ENCODE data around the gene ETF1.
"Not testable (repeated sequence)": the region's sequence is repeated elsewhere in the genome, so short reads cannot be mapped to it uniquely, and the experiment has no call there.

DNA sequence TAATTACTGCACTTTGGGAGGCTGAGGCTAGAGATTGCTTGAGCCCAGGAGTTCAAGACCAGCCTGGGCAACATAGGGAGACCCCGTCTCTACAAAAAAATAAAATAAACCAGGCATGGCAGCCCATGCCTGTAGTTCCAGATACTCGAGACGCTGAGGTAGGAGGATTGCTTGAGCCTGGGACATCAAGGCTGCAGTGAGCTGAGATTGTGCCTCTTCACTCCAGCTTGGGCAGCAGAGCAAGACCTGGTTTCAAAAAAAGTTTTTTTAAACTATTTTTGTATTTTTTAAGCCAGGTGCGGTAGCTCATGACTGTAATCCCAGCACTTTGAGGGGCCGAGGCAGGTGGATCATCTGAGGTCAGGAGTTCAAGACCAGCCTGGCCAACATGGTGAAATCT is 69.9 kb downstream of the ETF1 start:
- TF ChIP-seq, protein P1, sequence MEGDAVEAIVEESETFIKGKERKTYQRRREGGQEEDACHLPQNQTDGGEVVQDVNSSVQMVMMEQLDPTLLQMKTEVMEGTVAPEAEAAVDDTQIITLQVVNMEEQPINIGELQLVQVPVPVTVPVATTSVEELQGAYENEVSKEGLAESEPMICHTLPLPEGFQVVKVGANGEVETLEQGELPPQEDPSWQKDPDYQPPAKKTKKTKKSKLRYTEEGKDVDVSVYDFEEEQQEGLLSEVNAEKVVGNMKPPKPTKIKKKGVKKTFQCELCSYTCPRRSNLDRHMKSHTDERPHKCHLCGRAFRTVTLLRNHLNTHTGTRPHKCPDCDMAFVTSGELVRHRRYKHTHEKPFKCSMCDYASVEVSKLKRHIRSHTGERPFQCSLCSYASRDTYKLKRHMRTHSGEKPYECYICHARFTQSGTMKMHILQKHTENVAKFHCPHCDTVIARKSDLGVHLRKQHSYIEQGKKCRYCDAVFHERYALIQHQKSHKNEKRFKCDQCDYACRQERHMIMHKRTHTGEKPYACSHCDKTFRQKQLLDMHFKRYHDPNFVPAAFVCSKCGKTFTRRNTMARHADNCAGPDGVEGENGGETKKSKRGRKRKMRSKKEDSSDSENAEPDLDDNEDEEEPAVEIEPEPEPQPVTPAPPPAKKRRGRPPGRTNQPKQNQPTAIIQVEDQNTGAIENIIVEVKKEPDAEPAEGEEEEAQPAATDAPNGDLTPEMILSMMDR (IDR thresholded peaks at IDR 0.05) = not testable (repeated sequence)
- not testable (repeated sequence) for TF ChIP-seq POLR2A (IDR thresholded peaks at IDR 0.05)
